K562 (cell line): ENCODE results near the gene ELF3. TPM values are rescaled to one million over a fixed set of nuclear protein-coding genes. Genes with fewer than 3 reads are reported as not detected.

Source experiments
- ARHGAP35 ChIP-seq: fragments of 450-650 bp; IDR thresholded peaks from 2 replicates; pipeline ENCODE4 v1.6.1; 2018; ENCODE audit not compliant: partially characterized antibody
- CEBPG ChIP-seq, 3 experiments: fragments of 200-800 bp in 1 of 3; sonication (Bioruptor generic) in 1 of 3; sonication (generic) in 1 of 3; formaldehyde crosslinking in 1 of 3; IDR thresholded peaks in 2 of 3; conservative IDR thresholded peaks in 1 of 3; 2 replicates each; pipeline versions ENCODE4 v1.6.1 to v1.8.0; 2016 to 2022; ENCODE audit warnings: missing compliant biosample characterization in 2 of 3, missing genetic modification characterization in 2 of 3, mild to moderate bottlenecking in 1 of 3, missing genetic modification reagents in 1 of 3
- ELF4 ChIP-seq: fragments of 450-650 bp; formaldehyde crosslinking; IDR thresholded peaks from 2 replicates; pipeline ENCODE4 v1.4.0; 2022; ENCODE audit warnings: missing genetic modification characterization
- ESRRA ChIP-seq: fragments of 450-650 bp; IDR thresholded peaks from 2 replicates; pipeline ENCODE4 v1.6.1; 2014; ENCODE audit warnings: low read depth, mild to moderate bottlenecking, moderate library complexity, borderline replicate concordance
- GATAD2A ChIP-seq: fragments of 450-650 bp; IDR thresholded peaks from 2 replicates; pipeline ENCODE4 v1.6.1; 2017
- HMG20B ChIP-seq: fragments of 250-450 bp; sonication (Bioruptor Pico); IDR thresholded peaks from 2 replicates; pipeline ENCODE4 v1.5.0; 2021; ENCODE audit warnings: mild to moderate bottlenecking
- MCM2 ChIP-seq: fragments of 450-650 bp; IDR thresholded peaks from 2 replicates; pipeline ENCODE4 v1.6.1; 2017; ENCODE audit warnings: low read depth, mild to moderate bottlenecking
- NR1H2 ChIP-seq: sonication (generic); formaldehyde crosslinking; IDR thresholded peaks from 2 replicates; pipeline ENCODE4 v1.4.0; 2020; ENCODE audit warnings: mild to moderate bottlenecking, missing genetic modification reagents
- POLR2AphosphoS2 ChIP-seq: IDR thresholded peaks from 2 replicates; pipeline ENCODE4 v1.6.1; 2012; ENCODE audit warnings: low read length, improper control_type of control experiment
- SMARCC2 ChIP-seq: fragments of 450-650 bp; IDR thresholded peaks from 2 replicates; pipeline ENCODE4 v1.6.1; 2017; ENCODE audit warnings: antibody characterized with exemption, moderate library complexity, mild to moderate bottlenecking, low read depth
- SP1 ChIP-seq: sonication (generic); formaldehyde crosslinking; IDR thresholded peaks from 2 replicates; pipeline ENCODE4 v1.8.1; 2022; ENCODE audit warnings: mild to moderate bottlenecking, missing genetic modification reagents
- TAF7 ChIP-seq: fragments of 450-650 bp; IDR thresholded peaks from 2 replicates; pipeline ENCODE4 v1.6.1; 2016; ENCODE audit warnings: missing genetic modification characterization, missing compliant biosample characterization
- ZEB2 ChIP-seq: fragments of 450-650 bp; IDR thresholded peaks from 2 replicates; pipeline ENCODE4 v1.6.1; 2016
- polyA plus RNA-seq, 8 experiments: library from polyadenylated mRNA; depleted of rRNA in 4 of 8; stranded (reverse) in 5 of 8; unstranded in 3 of 8; fragments of >200 nt; fragmentation: Nextera tagmentation in 2 of 8; fragmentation: Illumina TruSeq in 1 of 8; extraction: Ambion mirVana in 2 of 8; extraction: Trizol in 1 of 8; gene quantifications; 2 replicates each; pipeline versions ENCODE4 v1.2.1 to v1.2.3, GENCODE V29; 2011 to 2014; ENCODE audit warnings: inconsistent platforms in 1 of 8, missing spikeins in 1 of 8
- total RNA-seq, 7 experiments: library from RNA; depleted of rRNA in 6 of 7; stranded (reverse); fragments of >200 nt in 6 of 7; fragmentation: Illumina TruSeq in 2 of 7; extraction: Trizol in 2 of 7; gene quantifications; 2 replicates each; pipeline versions ENCODE4 v1.2.1 to v1.2.3, GENCODE V29; 2011 to 2021; ENCODE audit warnings: low replicate concordance in 1 of 7
- TF ChIP-seq, protein P1 (sequence below): sonication (generic); formaldehyde crosslinking; IDR thresholded peaks from 2 replicates; pipeline ENCODE4 v1.8.1; 2022; ENCODE audit warnings: missing genetic modification reagents
- TF ChIP-seq, protein P2 (sequence below): fragments of 450-650 bp; IDR thresholded peaks from 2 replicates; pipeline ENCODE4 v1.7.1; 2018; ENCODE audit warnings: mild to moderate bottlenecking, low read depth; ENCODE audit not compliant: partially characterized antibody

Gene ELF3
- total and polyA plus RNA-seq, 9 of the 15 experiments (the other 6 are each of a cell fraction or from before 2014, with no cell fraction given) = 0.03 to 1.2 (median 0.07) TPM; not detected in 4

- TF ChIP-seq NR1H2 (CRISPR knock-in tag) (no peak), TAF7 (tag) (no peak), ZEB2 (no peak), ARHGAP35 (no peak), MCM2 (no peak), SMARCC2 (no peak), SP1 (CRISPR knock-in tag) (no peak), HMG20B (CRISPR knock-in tag) (no peak), CEBPG (CRISPR knock-in tag; IDR thresholded peaks at IDR 0.05) (no peak), CEBPG (tag; conservative IDR thresholded peaks at IDR 0.05 in 1 of 2, IDR thresholded peaks at IDR 0.05 in 1 of 2) (peak in 1 of 2 experiments; percentile 46; a peak in 1 of 4 replicates), GATAD2A (no peak), POLR2AphosphoS2 (no peak), ESRRA (0 out of 2 replicates have a peak, but pooled peaks have one; percentile 15), ELF4 (CRISPR knock-in tag) (no peak)
- TF ChIP-seq, protein P1, sequence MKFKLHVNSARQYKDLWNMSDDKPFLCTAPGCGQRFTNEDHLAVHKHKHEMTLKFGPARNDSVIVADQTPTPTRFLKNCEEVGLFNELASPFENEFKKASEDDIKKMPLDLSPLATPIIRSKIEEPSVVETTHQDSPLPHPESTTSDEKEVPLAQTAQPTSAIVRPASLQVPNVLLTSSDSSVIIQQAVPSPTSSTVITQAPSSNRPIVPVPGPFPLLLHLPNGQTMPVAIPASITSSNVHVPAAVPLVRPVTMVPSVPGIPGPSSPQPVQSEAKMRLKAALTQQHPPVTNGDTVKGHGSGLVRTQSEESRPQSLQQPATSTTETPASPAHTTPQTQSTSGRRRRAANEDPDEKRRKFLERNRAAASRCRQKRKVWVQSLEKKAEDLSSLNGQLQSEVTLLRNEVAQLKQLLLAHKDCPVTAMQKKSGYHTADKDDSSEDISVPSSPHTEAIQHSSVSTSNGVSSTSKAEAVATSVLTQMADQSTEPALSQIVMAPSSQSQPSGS (CRISPR knock-in tag) = peak; percentile 75; the same call in 1 of the 2 replicates
- TF ChIP-seq, protein P2, sequence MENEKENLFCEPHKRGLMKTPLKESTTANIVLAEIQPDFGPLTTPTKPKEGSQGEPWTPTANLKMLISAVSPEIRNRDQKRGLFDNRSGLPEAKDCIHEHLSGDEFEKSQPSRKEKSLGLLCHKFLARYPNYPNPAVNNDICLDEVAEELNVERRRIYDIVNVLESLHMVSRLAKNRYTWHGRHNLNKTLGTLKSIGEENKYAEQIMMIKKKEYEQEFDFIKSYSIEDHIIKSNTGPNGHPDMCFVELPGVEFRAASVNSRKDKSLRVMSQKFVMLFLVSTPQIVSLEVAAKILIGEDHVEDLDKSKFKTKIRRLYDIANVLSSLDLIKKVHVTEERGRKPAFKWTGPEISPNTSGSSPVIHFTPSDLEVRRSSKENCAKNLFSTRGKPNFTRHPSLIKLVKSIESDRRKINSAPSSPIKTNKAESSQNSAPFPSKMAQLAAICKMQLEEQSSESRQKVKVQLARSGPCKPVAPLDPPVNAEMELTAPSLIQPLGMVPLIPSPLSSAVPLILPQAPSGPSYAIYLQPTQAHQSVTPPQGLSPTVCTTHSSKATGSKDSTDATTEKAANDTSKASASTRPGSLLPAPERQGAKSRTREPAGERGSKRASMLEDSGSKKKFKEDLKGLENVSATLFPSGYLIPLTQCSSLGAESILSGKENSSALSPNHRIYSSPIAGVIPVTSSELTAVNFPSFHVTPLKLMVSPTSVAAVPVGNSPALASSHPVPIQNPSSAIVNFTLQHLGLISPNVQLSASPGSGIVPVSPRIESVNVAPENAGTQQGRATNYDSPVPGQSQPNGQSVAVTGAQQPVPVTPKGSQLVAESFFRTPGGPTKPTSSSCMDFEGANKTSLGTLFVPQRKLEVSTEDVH = no peak
These were observed 24.5 kb downstream of the ELF3 start (continued) for GRCh38 chr1:202034683-202035462.
